NCI-H526 (cell line): ENCODE measurements around the gene LGALS4.
"Not testable (repeated sequence)": the region's sequence is repeated elsewhere in the genome, so short reads cannot be mapped to it uniquely, and the experiment has no call there.

Experiments used
- DNase-seq, 2 experiments: peaks; one replicate each; lab custom pipeline; 2025; lab: John Stamatoyannopoulos, UW

LGALS4 gene

GRCh38 chr19:38770228-38770948 is 42.4 kb downstream of the LGALS4 start:
- DNase-seq = not testable (repeated sequence)

- peak in 1 of 2 experiments; percentile 64 for DNase-seq
Measured at GRCh38 chr19:38769635-38770211, 43.0 kb downstream of the LGALS4 start.

GRCh38 chr19:38766276-38767047 is 46.3 kb downstream of the LGALS4 start:
- no peak for DNase-seq

- DNase-seq = no peak
Measured at GRCh38 chr19:38765214-38765613, 47.5 kb downstream of the LGALS4 start.

GRCh38 chr19:38763795-38764220 is 48.9 kb downstream of the LGALS4 start:
- no peak for DNase-seq

- not testable (repeated sequence) for DNase-seq
Measured at GRCh38 chr19:38761884-38762389, 50.8 kb downstream of the LGALS4 start.

GRCh38 chr19:38760805-38761517 is 51.8 kb downstream of the LGALS4 start:
- not testable (repeated sequence) for DNase-seq

- DNase-seq = no peak
Measured at GRCh38 chr19:38759590-38760003, 53.1 kb downstream of the LGALS4 start.

GRCh38 chr19:38754196-38754595 is 58.5 kb downstream of the LGALS4 start:
- DNase-seq = not testable (repeated sequence)

- not testable (repeated sequence) for DNase-seq
Measured at GRCh38 chr19:38753783-38754182, 59.0 kb downstream of the LGALS4 start.
